Caco-2 (cell line): Measurements from ENCODE around the gene OVOL2. TPM values are rescaled to one million over a fixed set of nuclear protein-coding genes. Genes with fewer than 3 reads are reported as not detected.
A peak's percentile ranks its signal among the peaks of the same experiment; 100 is the strongest.

ENCODE experiments used
- BruUV-seq: library from RNA; stranded (reverse); fragments of 400-500 nt; replicated peaks from 2 replicates; lab custom pipeline; 2021; lab: Mats Ljungman, UMichigan
- CTCF ChIA-PET: fragments of 300-600 bp; sonication (Branson Sonifier 250); formaldehyde crosslinking; loops from one replicate; lab custom pipeline; 2022; ENCODE audit warnings: antibody characterized with exemption; lab: Charles Lee
- POLR2A ChIA-PET: fragments of 300-600 bp; sonication (Branson Sonifier 250); formaldehyde crosslinking; loops from one replicate; lab custom pipeline; 2022; ENCODE audit warnings: antibody characterized with exemption; lab: Charles Lee
- DNase-seq, 2 experiments: peaks; one replicate each; pipeline versions ENCODE4 v3.0.0 to v3.0.0-alpha.2; 2020 to 2022
- H3K27me3 ChIP-seq: replicated peaks from 2 replicates; pipeline ENCODE4 v1.6.0; 2011; ENCODE audit warnings: low read length; ENCODE audit not compliant: control insufficient read depth, insufficient read depth
- H3K36me3 ChIP-seq: 2 replicates; pipeline ENCODE4 v1.5.1; 2011; ENCODE audit warnings: low read length; ENCODE audit not compliant: control insufficient read depth, insufficient read depth
- H3K4me1 ChIP-seq: fragments of 250-450 bp; sonication (Bioruptor Pico); 2 replicates; pipeline ENCODE4 v1.5.1; 2020; ENCODE audit warnings: mild to moderate bottlenecking
- H3K4me3 ChIP-seq: 2 replicates; pipeline ENCODE4 v1.5.1; 2011; ENCODE audit warnings: low read depth, mild to moderate bottlenecking, control low read depth, low read length
- H3K9me3 ChIP-seq: fragments of 250-450 bp; sonication (Bioruptor Pico); 2 replicates; pipeline ENCODE4 v1.5.1; 2020; ENCODE audit warnings: mild to moderate bottlenecking, moderate library complexity
- H3K27ac Mint-ChIP-seq: one replicate; pipeline ENCODE4 v1.8.0; 2022; ENCODE audit warnings: mixed read lengths; ENCODE audit not compliant: unreplicated experiment
- H3K27me3 Mint-ChIP-seq: one replicate; pipeline ENCODE4 v1.8.0; 2022; ENCODE audit warnings: mixed read lengths; ENCODE audit not compliant: insufficient read depth, unreplicated experiment
- H3K36me3 Mint-ChIP-seq: one replicate; pipeline ENCODE4 v1.8.0; 2022; ENCODE audit warnings: mild to moderate bottlenecking, mixed read lengths; ENCODE audit not compliant: insufficient read depth, unreplicated experiment
- H3K4me1 Mint-ChIP-seq: one replicate; pipeline ENCODE4 v1.8.0; 2022; ENCODE audit warnings: low read depth, mixed read lengths; ENCODE audit not compliant: unreplicated experiment
- H3K4me3 Mint-ChIP-seq: one replicate; pipeline ENCODE4 v1.8.0; 2022; ENCODE audit warnings: mild to moderate bottlenecking, moderate library complexity, mixed read lengths; ENCODE audit not compliant: unreplicated experiment
- H3K9me3 Mint-ChIP-seq: one replicate; pipeline ENCODE4 v1.8.0; 2022; ENCODE audit warnings: mixed read lengths; ENCODE audit not compliant: unreplicated experiment
- CTCF ChIP-seq, 2 experiments: fragments of 200-600 bp in 1 of 2; IDR thresholded peaks; 1 replicate in 1 of 2; 2 replicates in 1 of 2; pipeline versions ENCODE4 v1.5.1 to v1.8.0; 2011 to 2022; ENCODE audit warnings: antibody characterized with exemption in 1 of 2, control low read depth in 1 of 2, inconsistent platforms in 1 of 2, low read depth in 1 of 2, low read length in 1 of 2, mild to moderate bottlenecking in 1 of 2, moderate library complexity in 1 of 2; ENCODE audit not compliant: insufficient read depth in 1 of 2, severe bottlenecking in 1 of 2, unreplicated experiment in 1 of 2
- intact Hi-C: fragments of 100-400 bp; cut with micrococcal nuclease; formaldehyde crosslinking; loops from one replicate; pipeline ENCODE4 v1.10.0; 2022; ENCODE audit not compliant: unreplicated experiment
- total RNA-seq: library from RNA; stranded (reverse); gene quantifications from 2 replicates; pipeline ENCODE4 v1.2.3, GENCODE V29; 2022

Gene OVOL2
- total RNA-seq, 1 experiment from 2014 or later = 8.8 TPM

- H3K4me1 Mint-ChIP-seq = no peaks in the 10 kb centered on the region
- DNase-seq = no peak
- peaks cover 2% of the 10 kb centered on the region for H3K36me3 ChIP-seq
- no peak overlapping the region for H3K4me3 Mint-ChIP-seq
- no peak for TF ChIP-seq CTCF (IDR thresholded peaks at IDR 0.05; ENCODE audit: insufficient read depth in 1 of 2, low read depth in 1 of 2, low read length in 1 of 2, severe bottlenecking in 1 of 2, unreplicated experiment in 1 of 2)
- H3K4me3 ChIP-seq = no peak overlapping the region
- peaks cover 38% of the 10 kb centered on the region for H3K36me3 Mint-ChIP-seq
- H3K27me3 ChIP-seq = no peaks in the 10 kb centered on the region
- intact Hi-C loops = loop anchor here (10.0 kb wide), 1 partner anchor 308 kb away; the partner anchor contains the start of gene RRBP1
- no TSS peak for BruUV-seq
- H3K9me3 ChIP-seq = no peaks in the 10 kb centered on the region
- no peaks in the 10 kb centered on the region for H3K9me3 Mint-ChIP-seq
- H3K27ac Mint-ChIP-seq = no peak overlapping the region
- no peaks in the 10 kb centered on the region for H3K27me3 Mint-ChIP-seq
- CTCF ChIA-PET = no interaction called here
- H3K4me1 ChIP-seq = no peaks in the 10 kb centered on the region
- POLR2A ChIA-PET = interaction anchor here (0.6 kb wide), 1 partner anchor 79 kb away, joined by 5 read pairs; no protein-coding TSS in a partner anchor
Measured at GRCh38 chr20:17992847-17993513, 64.7 kb downstream of the OVOL2 start.

GRCh38 chr20:17992224-17992637 is 65.5 kb downstream of the OVOL2 start:
- no peaks in the 10 kb centered on the region for H3K4me1 ChIP-seq
- POLR2A ChIA-PET = no interaction called here
- H3K36me3 ChIP-seq = peaks cover 2% of the 10 kb centered on the region
- no TSS peak for BruUV-seq
- Mint-ChIP-seq H3K36me3 (peaks cover 45% of the 10 kb centered on the region), H3K9me3 (no peaks in the 10 kb centered on the region), H3K4me1 (no peaks in the 10 kb centered on the region), H3K27me3 (no peaks in the 10 kb centered on the region), H3K27ac (peak overlapping the region; percentile 25), H3K4me3 (no peak overlapping the region)
- H3K27me3 ChIP-seq = no peaks in the 10 kb centered on the region
- no peak for DNase-seq
- intact Hi-C loops = loop anchor here (10.0 kb wide), 1 partner anchor 307 kb away; the partner anchor contains the start of gene RRBP1
- H3K9me3 ChIP-seq = no peaks in the 10 kb centered on the region
- CTCF ChIA-PET = no interaction called here
- no peak overlapping the region for H3K4me3 ChIP-seq
- TF ChIP-seq CTCF (IDR thresholded peaks at IDR 0.05; ENCODE audit: insufficient read depth in 1 of 2, low read depth in 1 of 2, low read length in 1 of 2, severe bottlenecking in 1 of 2, unreplicated experiment in 1 of 2) = no peak

GRCh38 chr20:17990278-17990972 is 67.3 kb downstream of the OVOL2 start:
- intact Hi-C loops = loop anchor here (10.0 kb wide), 1 partner anchor 306 kb away; the partner anchor contains the start of gene RRBP1
- Histone ChIP-seq H3K4me3 (no peak overlapping the region), H3K9me3 (no peaks in the 10 kb centered on the region), H3K36me3 (peaks cover 2% of the 10 kb centered on the region), H3K4me1 (peaks cover 10% of the 10 kb centered on the region), H3K27me3 (no peaks in the 10 kb centered on the region)
- TSS peak; percentile 61 for BruUV-seq
- Mint-ChIP-seq H3K9me3 (no peaks in the 10 kb centered on the region), H3K27ac (no peak overlapping the region), H3K27me3 (no peaks in the 10 kb centered on the region), H3K36me3 (peaks cover 43% of the 10 kb centered on the region), H3K4me3 (no peak overlapping the region), H3K4me1 (peaks cover 4% of the 10 kb centered on the region)
- no peak for DNase-seq
- ChIA-PET POLR2A (no interaction called here), CTCF (no interaction called here)
- TF ChIP-seq CTCF (IDR thresholded peaks at IDR 0.05; ENCODE audit: insufficient read depth in 1 of 2, low read depth in 1 of 2, low read length in 1 of 2, severe bottlenecking in 1 of 2, unreplicated experiment in 1 of 2) = no peak
